ENCODE data around the gene PRRX2. TPM values are rescaled to one million over a fixed set of nuclear protein-coding genes. Genes with fewer than 3 reads are reported as not detected.

Gene PRRX2
- total RNA-seq, 4 donors from 2014 or later: 2.9 to 10.6 (median 8.1) TPM

DNA sequence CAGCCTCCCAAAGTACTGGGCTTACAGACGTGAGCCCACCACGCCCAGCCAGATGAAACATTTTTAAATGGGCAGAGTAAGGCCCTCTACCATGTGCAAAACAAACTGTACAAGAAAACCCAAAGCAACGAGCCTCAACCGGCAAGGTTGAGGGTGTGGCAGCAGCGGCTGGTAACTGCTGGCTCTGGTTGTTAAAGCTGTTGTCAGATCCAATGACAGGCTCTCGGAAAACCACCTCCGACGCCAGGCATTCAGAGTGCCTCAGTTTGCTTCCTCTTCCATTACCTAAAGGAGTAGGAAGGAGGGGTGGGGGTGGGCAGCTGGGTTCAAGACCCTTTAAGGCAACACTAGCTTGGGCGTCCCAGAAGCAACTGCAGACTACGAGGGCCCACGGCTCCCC is 21.1 kb upstream of the PRRX2 start:
- no peak for DNase-seq
- Histone ChIP-seq H3K36me3 (no peaks in the 10 kb centered on the region), H3K4me3 (replicated peaks in 1 of 3) (no peak overlapping the region), H3K4me1 (peaks cover 17 to 19% of the 10 kb centered on the region in 2 donors), H3K27ac (no peak overlapping the region), H3K27me3 (no peaks in the 10 kb centered on the region), H3K9me3 (no peaks in the 10 kb centered on the region)
- intact Hi-C loops (cut with DNase I): loop anchor here (10.0 kb wide), 1 partner anchor 90 kb away; no protein-coding TSS in a partner anchor
- no peak for TF ChIP-seq CTCF (IDR thresholded peaks at IDR 0.05)
- TF ChIP-seq POLR2A (IDR thresholded peaks at IDR 0.05): no peak
- 59 to 66% methylated on average over 11 of the region's 11 CpGs for WGBS, 2 donors

GRCh38 chr9:129644902-129645301 is 20.5 kb upstream of the PRRX2 start:
- intact Hi-C loops (cut with DNase I): loop anchor here (5.0 to 10.0 kb wide), 2 partner anchors 90 to 142 kb away; no protein-coding TSS in a partner anchor
- no peak for DNase-seq

DNA sequence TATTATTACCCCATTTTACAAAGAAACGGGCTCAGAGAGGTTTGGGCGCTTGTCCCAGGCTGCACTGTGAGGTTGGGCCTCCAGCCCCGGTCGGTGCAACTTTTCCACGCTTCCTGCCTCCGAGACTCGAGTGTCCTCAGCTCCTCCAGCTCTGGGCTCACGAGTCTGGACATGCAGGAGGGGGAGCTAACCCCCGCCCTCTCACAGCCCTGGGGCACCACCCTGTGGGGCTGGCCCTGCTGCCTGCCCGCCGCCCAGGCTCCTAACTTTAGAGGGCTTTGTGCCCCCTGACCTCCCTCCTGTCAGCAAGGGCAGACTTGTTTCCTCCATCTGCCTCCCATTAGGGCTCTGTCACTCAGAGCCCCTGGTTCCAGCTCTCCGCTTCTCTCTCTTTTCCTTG is 19.2 kb upstream of the PRRX2 start:
- TF ChIP-seq POLR2A (IDR thresholded peaks at IDR 0.05) (no peak), CTCF (IDR thresholded peaks at IDR 0.05) (no peak)
- Histone ChIP-seq H3K4me1 (peaks cover 2 to 3% of the 10 kb centered on the region in 2 donors), H3K9me3 (no peaks in the 10 kb centered on the region), H3K27me3 (no peaks in the 10 kb centered on the region), H3K27ac (no peak overlapping the region), H3K4me3 (replicated peaks in 1 of 3) (no peak overlapping the region), H3K36me3 (no peaks in the 10 kb centered on the region)
- no peak for DNase-seq
- 67 to 72% methylated on average over 10 to 12 of the region's 12 CpGs for WGBS, 2 donors
- intact Hi-C loops (cut with DNase I): loop anchor here (5.0 to 10.0 kb wide), 2 partner anchors 89 to 141 kb away; no protein-coding TSS in a partner anchor

More at GRCh38 chr9:129644902-129645301, 20.5 kb upstream of the PRRX2 start:
- Histone ChIP-seq H3K4me1 (peaks cover 15 to 16% of the 10 kb centered on the region in 2 donors), H3K36me3 (no peaks in the 10 kb centered on the region), H3K27me3 (no peaks in the 10 kb centered on the region), H3K27ac (no peak overlapping the region), H3K9me3 (no peaks in the 10 kb centered on the region), H3K4me3 (replicated peaks in 1 of 3) (no peak overlapping the region)
- TF ChIP-seq CTCF (IDR thresholded peaks at IDR 0.05): no peak
- TF ChIP-seq POLR2A (IDR thresholded peaks at IDR 0.05): no peak
- WGBS, 2 donors: 70 to 74% methylated on average over 11 to 17 of the region's 17 CpGs

- H3K36me3 ChIP-seq: no peaks in the 10 kb centered on the region
- no peaks in the 10 kb centered on the region for H3K27me3 ChIP-seq
- H3K4me3 ChIP-seq (replicated peaks in 1 of 3): no peak overlapping the region
- TF ChIP-seq CTCF (IDR thresholded peaks at IDR 0.05) (no peak), POLR2A (IDR thresholded peaks at IDR 0.05) (no peak)
- WGBS, 2 donors: 93 to 95% methylated on average over 7 of the region's 7 CpGs
- H3K9me3 ChIP-seq: no peaks in the 10 kb centered on the region
- intact Hi-C loops (cut with DNase I): loop anchor here (5.0 to 10.0 kb wide), 2 partner anchors 88 to 141 kb away; no protein-coding TSS in a partner anchor
- H3K4me1 ChIP-seq: no peaks in the 10 kb centered on the region
- DNase-seq: no peak
- no peak overlapping the region for H3K27ac ChIP-seq
Measured at GRCh38 chr9:129646654-129647053, 18.8 kb upstream of the PRRX2 start.

GRCh38 chr9:129647635-129648034 is 17.8 kb upstream of the PRRX2 start:
- Histone ChIP-seq H3K27ac (no peak overlapping the region), H3K4me3 (replicated peaks in 1 of 3) (no peak overlapping the region), H3K4me1 (no peaks in the 10 kb centered on the region), H3K9me3 (no peaks in the 10 kb centered on the region), H3K36me3 (no peaks in the 10 kb centered on the region), H3K27me3 (no peaks in the 10 kb centered on the region)
- no peak for DNase-seq
- intact Hi-C loops (cut with DNase I): loop anchor here (5.0 to 10.0 kb wide), 2 partner anchors 87 to 140 kb away; no protein-coding TSS in a partner anchor
- TF ChIP-seq CTCF (IDR thresholded peaks at IDR 0.05) (no peak), POLR2A (IDR thresholded peaks at IDR 0.05) (no peak)
- 86 to 88% methylated on average over 10 of the region's 10 CpGs for WGBS, 2 donors
